GM18951 (cell line): ENCODE results near the gene SPTAN1.

Experiments used
- POLR2A ChIP-seq: IDR thresholded peaks from 4 replicates; pipeline ENCODE4 v1.6.1; 2011; ENCODE audit warnings: mild to moderate bottlenecking; ENCODE audit not compliant: insufficient read length, insufficient read depth; ENCODE audit errors: extremely low read depth
- in situ Hi-C: fragments of 300-500 bp; cut with MboI; formaldehyde crosslinking; loops from one replicate; pipeline ENCODE4 v1.12.0; 2022; ENCODE audit warnings: low sequenced_read_pairs, mixed read lengths, inconsistent platforms; ENCODE audit not compliant: unreplicated experiment

SPTAN1 gene

DNA sequence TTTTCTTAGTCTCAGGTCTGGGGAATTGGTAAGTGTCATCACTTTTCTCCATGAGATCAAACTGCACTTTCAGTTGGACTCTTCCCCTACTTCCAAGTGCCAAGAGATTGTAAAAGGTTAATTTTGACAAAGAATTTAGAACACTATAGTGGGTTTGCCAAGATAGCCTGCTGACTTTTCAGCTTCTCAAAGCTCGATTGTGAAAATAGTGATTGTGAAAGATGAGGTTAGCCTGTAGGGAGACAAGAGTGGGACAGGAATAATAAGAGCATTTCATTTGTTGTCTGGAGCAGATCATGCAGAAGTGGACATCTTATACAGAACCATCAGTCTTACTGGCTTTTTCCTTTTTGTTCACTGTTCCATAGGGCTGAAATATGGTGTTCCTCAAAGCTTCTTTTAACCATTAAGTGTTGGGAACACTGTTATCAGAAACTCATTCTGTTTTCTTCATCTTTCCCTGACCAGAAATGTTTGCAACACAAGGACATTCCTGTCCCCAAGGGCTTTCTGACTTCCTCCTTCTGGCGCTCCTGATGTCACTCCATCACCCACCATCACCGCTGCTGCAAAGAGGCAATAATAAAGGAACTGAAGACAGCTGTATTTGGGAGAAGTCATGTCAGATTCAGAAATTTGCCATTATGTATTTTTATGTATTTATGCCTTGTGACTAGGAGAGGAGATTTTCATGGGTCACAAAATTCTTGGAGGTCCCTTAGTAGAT, 11.6 kb upstream of the SPTAN1 start:
- no peak for TF ChIP-seq POLR2A
- in situ Hi-C loops: no loop called here

DNA sequence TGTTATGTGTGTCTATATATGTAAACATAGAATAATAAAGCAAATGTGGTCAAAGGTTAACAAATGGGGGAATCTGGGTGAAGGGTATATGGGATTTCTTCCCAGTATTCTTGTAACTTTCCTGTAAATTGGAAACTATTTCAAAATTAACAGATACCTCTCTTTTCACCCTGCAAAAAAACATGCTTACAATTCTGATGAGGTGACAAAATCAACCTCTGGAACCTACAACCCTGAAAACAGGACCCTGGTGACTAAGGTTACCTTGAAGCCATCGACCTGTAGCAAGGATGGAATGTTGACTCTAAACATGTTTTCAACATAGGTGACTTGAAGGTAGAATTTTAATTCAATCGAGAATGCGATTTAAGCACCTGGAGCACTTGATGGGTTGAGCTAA, 5.9 kb upstream of the SPTAN1 start:
- no peak for TF ChIP-seq POLR2A
- in situ Hi-C loops: no loop called here

DNA sequence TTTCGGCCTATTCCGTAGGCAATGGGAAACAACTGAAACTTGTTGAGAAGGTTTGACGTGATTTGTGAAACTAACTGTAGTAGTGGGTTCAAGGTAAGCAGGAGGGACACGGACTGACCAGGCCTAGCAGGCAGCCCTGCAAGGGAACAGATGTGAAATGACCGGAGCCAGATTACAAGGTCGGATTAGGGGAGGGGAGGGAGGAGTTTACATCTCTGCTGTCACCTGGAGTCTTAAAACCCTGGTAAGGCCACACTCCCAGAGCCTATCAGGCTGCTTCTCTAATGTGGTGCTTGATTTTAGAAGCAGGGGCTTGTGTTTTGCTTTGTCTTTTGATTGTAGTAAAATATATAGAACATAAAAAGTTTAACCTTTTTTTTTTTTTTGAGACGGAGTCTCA, 3.5 kb upstream of the SPTAN1 start:
- no peak for TF ChIP-seq POLR2A
- in situ Hi-C loops: no loop called here

GRCh38 chr9:128550226-128550625, 2.2 kb upstream of the SPTAN1 start:
- TF ChIP-seq POLR2A: no peak
- in situ Hi-C loops: no loop called here

- TF ChIP-seq POLR2A: no peak
- in situ Hi-C loops: no loop called here
Observed at GRCh38 chr9:128550770-128551656, 1.4 kb upstream of the SPTAN1 start.

- in situ Hi-C loops: no loop called here
Observed at GRCh38 chr9:128551657-128552152, 682 bp upstream of the SPTAN1 start.

DNA sequence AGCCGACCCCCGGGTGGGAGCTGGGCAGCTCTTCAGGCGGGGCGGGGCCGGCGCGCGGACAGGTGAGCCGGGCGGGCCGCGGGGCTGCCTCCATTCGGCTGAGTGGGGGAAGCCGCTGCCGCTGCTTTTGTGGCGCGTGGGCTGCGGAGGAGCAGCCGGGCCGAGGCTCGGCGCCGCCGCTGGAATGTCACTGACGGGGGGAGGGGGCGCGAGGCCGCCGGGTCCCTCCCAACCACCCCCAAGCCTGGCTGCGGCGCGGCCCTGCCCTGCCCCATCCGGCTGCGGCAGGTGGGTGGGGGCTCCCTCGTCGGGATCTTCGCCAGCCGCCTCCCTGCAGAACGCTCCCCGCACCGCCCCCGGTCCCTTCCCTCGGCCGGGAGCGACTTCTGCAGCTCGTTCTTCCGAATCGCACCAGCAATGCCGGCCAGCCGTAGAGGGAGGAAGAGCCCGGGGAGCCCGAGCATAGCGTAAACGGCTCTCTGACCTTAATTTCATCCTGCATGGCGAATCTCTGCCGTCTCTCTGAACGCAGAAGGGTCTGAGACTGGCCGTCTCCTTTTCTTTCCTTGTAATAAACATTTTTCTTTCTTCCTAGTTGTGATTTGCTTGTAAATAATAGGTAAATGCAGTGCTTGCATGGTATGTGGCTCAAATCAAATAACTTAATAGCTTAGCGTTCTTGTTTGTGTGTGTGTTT, 505 bp downstream of the SPTAN1 start:
- no peak for TF ChIP-seq POLR2A
- in situ Hi-C loops: no loop called here

More at GRCh38 chr9:128551657-128552152, 682 bp upstream of the SPTAN1 start:
- TF ChIP-seq POLR2A: no peak

- no peak for TF ChIP-seq POLR2A
- in situ Hi-C loops: no loop called here
Observed at GRCh38 chr9:128553728-128554127, 1.3 kb downstream of the SPTAN1 start.

GRCh38 chr9:128554155-128554862, 1.9 kb downstream of the SPTAN1 start:
- TF ChIP-seq POLR2A: no peak
- in situ Hi-C loops: no loop called here

- in situ Hi-C loops: no loop called here
- TF ChIP-seq POLR2A: no peak
Observed at GRCh38 chr9:128555180-128555721, 2.9 kb downstream of the SPTAN1 start.

DNA sequence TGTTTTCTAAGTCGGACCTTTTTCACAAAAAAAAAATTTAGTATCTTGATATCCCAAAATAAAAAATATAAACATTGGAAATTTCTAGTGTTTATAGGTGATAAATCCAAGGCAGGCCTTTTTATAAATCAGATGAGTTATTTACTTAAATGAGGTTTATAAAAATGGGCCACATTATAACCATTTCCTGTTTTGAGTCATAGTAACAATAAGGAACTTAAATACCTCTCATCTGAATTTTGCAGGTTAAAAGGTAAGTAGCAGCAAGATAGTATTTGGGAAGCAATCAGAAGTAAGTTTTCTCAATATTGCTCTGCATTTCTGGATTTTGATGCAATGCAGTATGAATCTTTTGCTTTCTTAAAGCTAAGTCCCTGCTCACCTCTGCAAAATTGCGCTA, 3.9 kb downstream of the SPTAN1 start:
- no peak for TF ChIP-seq POLR2A
- in situ Hi-C loops: no loop called here

- in situ Hi-C loops: no loop called here
- no peak for TF ChIP-seq POLR2A
Observed at GRCh38 chr9:128556926-128557634, 4.7 kb downstream of the SPTAN1 start.
